CD4-positive, alpha-beta T cell (primary cell): ENCODE measurements around the gene CYP2E1. TPM values are rescaled to one million over a fixed set of nuclear protein-coding genes. Genes with fewer than 3 reads are reported as not detected.

Source experiments
- ATAC-seq: fragments of 200-7000 bp; cut with Tn5 transposase; one replicate; pipeline ENCODE4 v1.10.0; 2022; ENCODE audit warnings: mild to moderate bottlenecking; ENCODE audit not compliant: poor library complexity
- CTCF ChIA-PET: fragments of 350-600 bp; sonication (Branson Sonifier 250); formaldehyde crosslinking; loops from one replicate; lab custom pipeline; 2021; ENCODE audit warnings: antibody characterized with exemption, inconsistent platforms; lab: Charles Lee
- POLR2A ChIA-PET: fragments of 350-600 bp; sonication (Branson Sonifier 250); formaldehyde crosslinking; loops from one replicate; lab custom pipeline; 2021; ENCODE audit warnings: antibody characterized with exemption, inconsistent platforms; lab: Charles Lee
- DNase-seq, 14 experiments: peaks; one replicate each; pipeline ENCODE4 v3.0.0-alpha.2; 2013 to 2020; ENCODE audit warnings: mixed read lengths in 2 of 14
- H3K27ac ChIP-seq, 2 donors: one replicate each; pipeline versions ENCODE4 v1.5.1 to v1.7.0; 2013; ENCODE audit warnings: low read length in 2 of 2, low read depth in 1 of 2, mild to moderate bottlenecking in 1 of 2
- H3K27me3 ChIP-seq, 2 experiments: 1 replicate in 1 of 2; 2 replicates in 1 of 2; pipeline versions ENCODE4 v1.6.1 to v1.7.0; 2013; ENCODE audit warnings: low read length in 2 of 2, control low read depth in 1 of 2, mild to moderate bottlenecking in 1 of 2, moderate library complexity in 1 of 2; ENCODE audit not compliant: insufficient read depth in 2 of 2, control insufficient read depth in 1 of 2
- H3K36me3 ChIP-seq: one replicate; pipeline ENCODE4 v1.6.1; 2013; ENCODE audit warnings: low read length, control low read depth; ENCODE audit not compliant: insufficient read depth
- H3K4me1 ChIP-seq: one replicate; pipeline ENCODE4 v1.6.1; 2013; ENCODE audit warnings: low read length, control low read depth; ENCODE audit not compliant: insufficient read depth
- H3K4me3 ChIP-seq: one replicate; pipeline ENCODE4 v1.5.1; 2013; ENCODE audit warnings: mild to moderate bottlenecking, low read length, moderate library complexity
- H3K9me3 ChIP-seq, 2 experiments: 1 replicate in 1 of 2; 2 replicates in 1 of 2; pipeline versions ENCODE4 v1.6.1 to v1.7.0; 2013; ENCODE audit warnings: low read length in 2 of 2, mild to moderate bottlenecking in 2 of 2, control low read depth in 1 of 2, moderate library complexity in 1 of 2; ENCODE audit not compliant: control insufficient read depth in 1 of 2, insufficient read depth in 1 of 2
- H3K27ac Mint-ChIP-seq: one replicate; pipeline ENCODE4 v1.8.0; 2020; ENCODE audit warnings: mixed read lengths
- H3K27me3 Mint-ChIP-seq: one replicate; pipeline ENCODE4 v1.8.0; 2021; ENCODE audit warnings: mixed read lengths
- H3K36me3 Mint-ChIP-seq: one replicate; pipeline ENCODE4 v1.8.0; 2021; ENCODE audit warnings: low read depth, mixed read lengths
- H3K4me1 Mint-ChIP-seq: one replicate; pipeline ENCODE4 v1.8.0; 2021; ENCODE audit warnings: low read depth, mixed read lengths
- H3K4me3 Mint-ChIP-seq: one replicate; pipeline ENCODE4 v1.8.0; 2020; ENCODE audit warnings: mild to moderate bottlenecking, mixed read lengths
- H3K9me3 Mint-ChIP-seq: one replicate; pipeline ENCODE4 v1.8.0; 2020; ENCODE audit warnings: mixed read lengths
- intact Hi-C, 2 experiments: fragments of 100-400 bp; cut with DNase I in 1 of 2; cut with micrococcal nuclease in 1 of 2; formaldehyde crosslinking; loops; one replicate each; pipeline versions ENCODE4 v1.15.1 to v1.9.0; 2023 to 2025; cut with DNase I, micrococcal nuclease
- total RNA-seq, 174 experiments: library from RNA in 2 of 174; stranded (reverse) in 2 of 174; gene quantifications; one replicate each; pipeline ENCODE4 v1.2.3 and lab custom pipeline; 2021 to 2026
- TF ChIP-seq, protein P1 (sequence below): fragments of 200-600 bp; IDR thresholded peaks from one replicate; pipeline ENCODE4 v1.8.0; 2022; ENCODE audit warnings: antibody characterized with exemption, mild to moderate bottlenecking

CYP2E1 gene
- total RNA-seq, 2 experiments from 2014 or later, result 1.6 to 2.0 TPM

DNA sequence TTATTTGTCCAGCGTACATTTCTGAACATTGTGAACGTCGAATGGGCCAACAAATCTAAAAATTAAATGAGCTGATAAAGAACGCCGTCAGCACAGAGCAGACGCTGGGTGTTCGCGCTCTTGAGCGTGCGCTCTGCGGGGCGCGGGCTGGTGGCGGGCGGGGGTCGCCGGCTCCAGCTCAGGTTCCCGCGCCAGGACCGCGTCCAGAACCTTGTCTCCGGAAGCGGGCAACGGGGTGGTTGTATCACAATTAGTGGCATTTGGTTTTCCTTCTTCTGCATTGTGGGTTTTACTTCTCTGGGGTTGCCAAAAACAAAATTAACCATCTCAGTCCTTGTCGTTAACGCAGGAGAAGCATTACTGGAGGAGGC lies 2.4 kb downstream of the CYP2E1 start:
- ChIA-PET CTCF (no interaction called here), POLR2A (no interaction called here)
- TF ChIP-seq, protein P1, sequence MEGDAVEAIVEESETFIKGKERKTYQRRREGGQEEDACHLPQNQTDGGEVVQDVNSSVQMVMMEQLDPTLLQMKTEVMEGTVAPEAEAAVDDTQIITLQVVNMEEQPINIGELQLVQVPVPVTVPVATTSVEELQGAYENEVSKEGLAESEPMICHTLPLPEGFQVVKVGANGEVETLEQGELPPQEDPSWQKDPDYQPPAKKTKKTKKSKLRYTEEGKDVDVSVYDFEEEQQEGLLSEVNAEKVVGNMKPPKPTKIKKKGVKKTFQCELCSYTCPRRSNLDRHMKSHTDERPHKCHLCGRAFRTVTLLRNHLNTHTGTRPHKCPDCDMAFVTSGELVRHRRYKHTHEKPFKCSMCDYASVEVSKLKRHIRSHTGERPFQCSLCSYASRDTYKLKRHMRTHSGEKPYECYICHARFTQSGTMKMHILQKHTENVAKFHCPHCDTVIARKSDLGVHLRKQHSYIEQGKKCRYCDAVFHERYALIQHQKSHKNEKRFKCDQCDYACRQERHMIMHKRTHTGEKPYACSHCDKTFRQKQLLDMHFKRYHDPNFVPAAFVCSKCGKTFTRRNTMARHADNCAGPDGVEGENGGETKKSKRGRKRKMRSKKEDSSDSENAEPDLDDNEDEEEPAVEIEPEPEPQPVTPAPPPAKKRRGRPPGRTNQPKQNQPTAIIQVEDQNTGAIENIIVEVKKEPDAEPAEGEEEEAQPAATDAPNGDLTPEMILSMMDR, result no peak
- H3K36me3 ChIP-seq, result no peaks in the 10 kb centered on the region
- H3K27ac ChIP-seq, result no peak overlapping the region
- H3K9me3 ChIP-seq, result peaks cover 0 to 31% of the 10 kb centered on the region in 2 experiments
- DNase-seq, result no peak
- intact Hi-C loops, result no loop called here
- peaks cover 33 to 63% of the 10 kb centered on the region in 2 experiments for H3K27me3 ChIP-seq
- no peak for ATAC-seq
- peaks cover 35% of the 10 kb centered on the region for H3K4me1 ChIP-seq
- H3K4me3 ChIP-seq, result peak overlapping the region; percentile 40
- H3K27me3 Mint-ChIP-seq, result peaks cover 77% of the 10 kb centered on the region
- no peaks in the 10 kb centered on the region for H3K36me3 Mint-ChIP-seq
- H3K4me3 Mint-ChIP-seq, result peak overlapping the region; percentile 73
- no peak overlapping the region for H3K27ac Mint-ChIP-seq
- H3K9me3 Mint-ChIP-seq, result no peaks in the 10 kb centered on the region
- H3K4me1 Mint-ChIP-seq, result peaks cover 30% of the 10 kb centered on the region

DNA sequence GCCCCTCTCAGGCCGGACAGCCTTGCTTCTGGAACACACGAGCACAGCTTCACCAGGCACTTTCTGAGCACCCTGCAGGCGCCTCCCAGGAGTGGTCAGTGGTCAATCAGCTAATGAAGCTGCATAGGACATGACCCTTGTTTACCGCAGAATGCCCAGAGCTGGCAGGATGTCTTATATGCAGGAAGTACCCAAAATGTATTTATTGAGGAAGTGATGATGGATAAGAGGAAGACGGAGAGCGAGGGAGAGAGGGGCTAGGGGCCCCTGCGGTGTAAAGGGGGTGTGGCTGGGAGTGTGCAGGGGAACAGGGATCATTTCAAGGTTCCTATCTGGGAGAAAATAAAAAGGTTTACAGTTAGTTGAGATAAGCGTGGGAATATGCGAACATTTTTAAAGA lies 3.3 kb downstream of the CYP2E1 start:
- Mint-ChIP-seq H3K4me1 (peaks cover 30% of the 10 kb centered on the region), H3K27ac (no peak overlapping the region), H3K36me3 (no peaks in the 10 kb centered on the region), H3K9me3 (no peaks in the 10 kb centered on the region), H3K4me3 (peak overlapping the region; percentile 20), H3K27me3 (peaks cover 71% of the 10 kb centered on the region)
- Histone ChIP-seq H3K36me3 (no peaks in the 10 kb centered on the region), H3K27me3 (peaks cover 29 to 63% of the 10 kb centered on the region in 2 experiments), H3K27ac (no peak overlapping the region), H3K4me1 (peaks cover 35% of the 10 kb centered on the region), H3K9me3 (peaks cover 0 to 25% of the 10 kb centered on the region in 2 experiments), H3K4me3 (no peak overlapping the region)
- no peak for DNase-seq
- POLR2A ChIA-PET, result no interaction called here
- intact Hi-C loops, result no loop called here
- no peak for ATAC-seq
- CTCF ChIA-PET, result no interaction called here
- TF ChIP-seq, protein P1, result no peak

DNA sequence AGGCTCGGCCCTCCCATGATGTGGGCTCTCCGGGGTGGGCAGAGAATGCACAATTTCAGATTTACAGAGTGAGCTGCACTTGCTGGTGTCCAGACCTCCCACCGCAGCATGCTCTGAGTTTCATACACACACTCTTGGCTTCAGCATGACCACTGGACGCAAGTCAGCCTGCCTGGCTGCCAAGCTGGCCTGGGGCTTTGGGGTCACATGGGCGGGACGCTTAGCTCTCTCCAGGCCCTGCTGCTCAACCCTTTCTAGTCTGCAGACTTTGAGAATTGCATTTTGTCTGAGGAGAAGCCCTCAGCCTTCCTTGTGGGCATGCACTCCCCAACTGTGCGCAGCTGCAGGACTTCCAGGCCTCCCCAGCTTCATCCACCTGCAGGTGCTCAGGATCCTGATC lies 5.7 kb downstream of the CYP2E1 start:
- H3K4me1 ChIP-seq, result peaks cover 30% of the 10 kb centered on the region
- H3K4me1 Mint-ChIP-seq, result peaks cover 30% of the 10 kb centered on the region
- peaks cover 24 to 50% of the 10 kb centered on the region in 2 experiments for H3K27me3 ChIP-seq
- TF ChIP-seq, protein P1, result no peak
- H3K9me3 ChIP-seq, result peaks cover 0 to 14% of the 10 kb centered on the region in 2 experiments
- no peak overlapping the region for H3K4me3 ChIP-seq
- H3K4me3 Mint-ChIP-seq, result no peak overlapping the region
- H3K36me3 ChIP-seq, result no peaks in the 10 kb centered on the region
- peaks cover 50% of the 10 kb centered on the region for H3K27me3 Mint-ChIP-seq
- intact Hi-C loops, result no loop called here
- H3K27ac Mint-ChIP-seq, result no peak overlapping the region
- no peaks in the 10 kb centered on the region for H3K9me3 Mint-ChIP-seq
- ChIA-PET CTCF (no interaction called here), POLR2A (no interaction called here)
- H3K27ac ChIP-seq, result no peak overlapping the region
- ATAC-seq (no peak), DNase-seq (no peak)
- H3K36me3 Mint-ChIP-seq, result no peaks in the 10 kb centered on the region
